HepG2 (cell line): ENCODE measurements around the gene GNG7. TPM values are rescaled to one million over a fixed set of nuclear protein-coding genes. Genes with fewer than 3 reads are reported as not detected.

Source experiments
- ATAC-seq: fragments of 200-7000 bp; cut with Tn5 transposase; 3 replicates; pipeline ENCODE4 v1.9.1; 2020; ENCODE audit warnings: mild to moderate bottlenecking, moderate library complexity
- BruUV-seq: library from RNA; stranded (reverse); fragments of 400-500 nt; replicated peaks from 2 replicates; lab custom pipeline; 2021; lab: Mats Ljungman, UMichigan
- CTCF ChIA-PET: fragments of 300-600 bp; formaldehyde crosslinking; extraction: SDS; loops from one replicate; lab custom pipeline; 2021; ENCODE audit warnings: low total read pairs, inconsistent platforms, low intra/inter-chr PET ratio; lab: Yijun Ruan, JAX
- POLR2A ChIA-PET: fragments of 350-600 bp; sonication (Branson Sonifier 250); formaldehyde crosslinking; loops from one replicate; lab custom pipeline; 2020; ENCODE audit warnings: antibody characterized with exemption, inconsistent platforms; lab: Yijun Ruan, JAX
- DNase-seq: peaks from one replicate; pipeline ENCODE4 v3.0.0-alpha.2; 2015; ENCODE audit warnings: low spot score
- FAIRE-seq: peaks from 3 replicates; lab custom pipeline; 2011; peaks lifted over from hg19 to GRCh38; lab: Jason Lieb, UNC
- H2AFZ ChIP-seq: one replicate; pipeline ENCODE4 v1.6.1; 2011; ENCODE audit warnings: low read length, inconsistent platforms
- H3K27ac ChIP-seq: fragments of 300-600 bp; 3 replicates; pipeline ENCODE4 v1.8.0; 2011; ENCODE audit warnings: mixed run types, mild to moderate bottlenecking, mixed read lengths, low read length, inconsistent platforms; ENCODE audit not compliant: insufficient read depth; ENCODE audit errors: extremely low read length
- H3K27me3 ChIP-seq, 2 experiments: fragments of 200-600 bp in 1 of 2; 2 replicates in 1 of 2; 3 replicates in 1 of 2; pipeline versions ENCODE4 v1.6.0 to v1.8.0; 2011; ENCODE audit warnings: low read length in 2 of 2, mild to moderate bottlenecking in 2 of 2, moderate library complexity in 2 of 2, inconsistent platforms in 1 of 2; ENCODE audit not compliant: insufficient read depth in 2 of 2, control insufficient read depth in 1 of 2
- H3K36me3 ChIP-seq, 2 experiments: fragments of 200-600 bp in 1 of 2; replicated peaks in 1 of 2; 2 replicates in 1 of 2; 3 replicates in 1 of 2; pipeline versions ENCODE4 v1.5.1 to v1.8.0; 2011; ENCODE audit warnings: low read length in 2 of 2, inconsistent platforms in 1 of 2; ENCODE audit not compliant: insufficient read depth in 2 of 2, control insufficient read depth in 1 of 2
- H3K4me1 ChIP-seq: 2 replicates; pipeline ENCODE4 v1.5.1; 2012; ENCODE audit warnings: low read length, inconsistent platforms; ENCODE audit not compliant: insufficient read depth
- H3K4me2 ChIP-seq: 2 replicates; pipeline ENCODE4 v1.6.0; 2011; ENCODE audit warnings: low read depth, low read length, inconsistent platforms
- H3K4me3 ChIP-seq, 3 experiments: fragments of 200-600 bp in 1 of 3; sonication (generic), shearing (Covaris generic) in 1 of 3; replicated peaks in 1 of 3; 2 replicates each; pipeline ENCODE4 v1.5.1; 2011 to 2016; ENCODE audit warnings: low read length in 3 of 3, inconsistent platforms in 2 of 3, low read depth in 2 of 3, mild to moderate bottlenecking in 2 of 3, control low read depth in 1 of 3, mixed read lengths in 1 of 3; ENCODE audit not compliant: insufficient read depth in 1 of 3
- H3K79me2 ChIP-seq: one replicate; pipeline ENCODE4 v1.6.1; 2011; ENCODE audit warnings: low read length, inconsistent platforms; ENCODE audit not compliant: insufficient read depth
- H3K9ac ChIP-seq: 2 replicates; pipeline ENCODE4 v1.6.0; 2011; ENCODE audit warnings: mild to moderate bottlenecking, low read depth, low read length, inconsistent platforms; ENCODE audit not compliant: insufficient read depth
- H3K9me3 ChIP-seq: 2 replicates; pipeline ENCODE4 v1.5.1; 2012; ENCODE audit warnings: mild to moderate bottlenecking, low read length
- H4K20me1 ChIP-seq: 2 replicates; pipeline ENCODE4 v1.6.0; 2011; ENCODE audit warnings: inconsistent platforms, mild to moderate bottlenecking, low read length, moderate library complexity; ENCODE audit not compliant: insufficient read depth
- ARID5B ChIP-seq: IDR thresholded peaks from 2 replicates; pipeline ENCODE4 v1.4.0; 2020; ENCODE audit warnings: mild to moderate bottlenecking, missing genetic modification reagents
- ARNTL ChIP-seq: sonication (generic); formaldehyde crosslinking; IDR thresholded peaks from 2 replicates; pipeline ENCODE4 v1.4.0; 2020; ENCODE audit warnings: mild to moderate bottlenecking, missing genetic modification reagents
- CBFB ChIP-seq: sonication (generic); formaldehyde crosslinking; IDR thresholded peaks from 2 replicates; pipeline ENCODE4 v1.4.0; 2020; ENCODE audit warnings: missing genetic modification reagents
- CEBPG ChIP-seq: IDR thresholded peaks from 2 replicates; pipeline ENCODE4 v1.6.1; 2016
- CTCF ChIP-seq: sonication (generic); formaldehyde crosslinking; IDR thresholded peaks from 2 replicates; pipeline ENCODE4 v1.5.0; 2020; ENCODE audit warnings: mild to moderate bottlenecking, missing genetic modification reagents, moderate library complexity
- FOXO1 ChIP-seq: sonication (generic); formaldehyde crosslinking; IDR thresholded peaks from 2 replicates; pipeline ENCODE4 v1.4.0; 2020; ENCODE audit warnings: missing genetic modification reagents
- KDM6A ChIP-seq: IDR thresholded peaks from 2 replicates; pipeline ENCODE4 v1.6.1; 2016; ENCODE audit warnings: low read depth
- MAX ChIP-seq: IDR thresholded peaks from 2 replicates; pipeline ENCODE4 v1.6.1; 2012; ENCODE audit warnings: inconsistent platforms
- MED1 ChIP-seq: sonication (generic); formaldehyde crosslinking; IDR thresholded peaks from 2 replicates; pipeline ENCODE4 v1.4.0; 2020; ENCODE audit warnings: missing genetic modification reagents
- POLR2A ChIP-seq, 2 experiments: IDR thresholded peaks; 2 replicates each; pipeline ENCODE4 v1.6.1; 2011; ENCODE audit warnings: low read depth in 2 of 2, low read length in 2 of 2, mild to moderate bottlenecking in 1 of 2, moderate library complexity in 1 of 2; ENCODE audit not compliant: insufficient read depth in 1 of 2
- RARA ChIP-seq: IDR thresholded peaks from 2 replicates; pipeline ENCODE4 v1.6.1; 2016; ENCODE audit warnings: missing genetic modification reagents, missing compliant biosample characterization
- SALL1 ChIP-seq: sonication (generic); formaldehyde crosslinking; IDR thresholded peaks from 2 replicates; pipeline ENCODE4 v1.8.0; 2022; ENCODE audit warnings: mild to moderate bottlenecking, missing genetic modification reagents
- TFDP1 ChIP-seq: IDR thresholded peaks from 2 replicates; pipeline ENCODE4 v1.6.1; 2016; ENCODE audit warnings: missing compliant biosample characterization, missing genetic modification reagents, borderline replicate concordance
- ZFP90 ChIP-seq: sonication (generic); formaldehyde crosslinking; IDR thresholded peaks from 2 replicates; pipeline ENCODE4 v1.8.0; 2022; ENCODE audit warnings: missing genetic modification reagents, mild to moderate bottlenecking, inconsistent platforms, borderline replicate concordance
- ZNF644 ChIP-seq: IDR thresholded peaks from 2 replicates; pipeline ENCODE4 v1.6.1; 2016; ENCODE audit warnings: low read depth
- ZNF773 ChIP-seq: sonication (generic); formaldehyde crosslinking; IDR thresholded peaks from 2 replicates; pipeline ENCODE4 v1.4.0; 2020; ENCODE audit warnings: missing genetic modification reagents, borderline replicate concordance
- WGBS: methylation state at CpG from one replicate; pipeline ENCODE4 v1.1.6; 2017; ENCODE audit warnings: low lambda C conversion rate; 5-methylcytosine and 5-hydroxymethylcytosine counted together
- in situ Hi-C: cut with HindIII; loops from 2 replicates; pipeline ENCODE4 v1.10.0; 2017; ENCODE audit warnings: low pct_unique_long_range_greater_than_20kb; ENCODE audit not compliant: extremely low pct_ligation_motif_present
- intact Hi-C: fragments of 100-400 bp; cut with micrococcal nuclease; formaldehyde crosslinking; loops from one replicate; pipeline ENCODE4 v1.10.0; 2022; ENCODE audit not compliant: unreplicated experiment
- polyA plus RNA-seq, 8 experiments: library from polyadenylated mRNA; depleted of rRNA in 3 of 8; stranded (reverse) in 7 of 8; unstranded in 1 of 8; fragments of >200 nt; fragmentation: Illumina TruSeq in 4 of 8; extraction: Trizol in 4 of 8; gene quantifications; 2 replicates each; pipeline versions ENCODE4 v1.2.1 to v1.2.3, GENCODE V29; 2011 to 2016; ENCODE audit warnings: low read depth in 4 of 8, missing spikeins in 1 of 8, mixed read lengths in 1 of 8; ENCODE audit not compliant: insufficient read depth in 1 of 8
- total RNA-seq, 5 experiments: library from RNA; depleted of rRNA; stranded (reverse); fragments of >200 nt; fragmentation: Illumina TruSeq; extraction: Trizol; gene quantifications; 2 replicates each; pipeline ENCODE4 v1.2.3, GENCODE V29; 2016; ENCODE audit warnings: low read depth in 1 of 5

The GNG7 gene
- total and polyA plus RNA-seq, 2 of the 13 experiments (the other 11 are each of a cell fraction or from before 2014, with no cell fraction given) = 1.4 to 3.3 TPM

- FAIRE-seq (peak; percentile 63), DNase-seq (peak; percentile 63), ATAC-seq (no peak)
- ChIA-PET POLR2A (interaction anchor here (0.7 to 7.9 kb wide), 12 partner anchors 11 to 85 kb away, joined by 3 to 199 read pairs (median 8); partner anchors contain the start of genes GADD45B and LMNB2), CTCF (interaction anchor here (1.7 kb wide), 1 partner anchor 36 kb away, joined by 3 read pairs; no protein-coding TSS in a partner anchor)
- Histone ChIP-seq H3K4me3 (peak overlapping the region in 1 of 3 experiments; percentile 65; a peak in 2 of 6 replicates), H2AFZ (no peak overlapping the region), H3K9me3 (no peaks in the 10 kb centered on the region), H3K4me1 (peaks cover 78% of the 10 kb centered on the region), H3K4me2 (peak overlapping the region; percentile 89), H4K20me1 (no peaks in the 10 kb centered on the region), H3K27me3 (no peaks in the 10 kb centered on the region), H3K9ac (peak overlapping the region; percentile 71), H3K27ac (peak overlapping the region; percentile 98), H3K79me2 (no peaks in the 10 kb centered on the region), H3K36me3 (no peaks in the 10 kb centered on the region)
- in situ Hi-C loops = loop anchor here (5.0 kb wide), 1 partner anchor 65 kb away; the partner anchor contains the start of gene GADD45B
- 33% methylated on average over 20 of the region's 22 CpGs for WGBS
- intact Hi-C loops = loop anchor here (1.0 to 5.0 kb wide), 2 partner anchors 37 to 65 kb away; partner anchors contain the start of gene GADD45B
- BruUV-seq = no TSS peak
- TF ChIP-seq KDM6A (CRISPR knock-in tag) = no peak
- TF ChIP-seq POLR2A (IDR thresholded peaks at IDR 0.05; ENCODE audit: insufficient read depth in 1 of 2, low read depth in 2 of 2, low read length in 2 of 2) = peak; percentile 33 to 34; a peak in 2 of 4 replicates
- TF ChIP-seq CTCF = 0 out of 2 replicates have a peak, but pooled peaks have one; percentile 26
- TF ChIP-seq SALL1 (CRISPR knock-in tag) = peak; percentile 64
- peak; percentile 38 for TF ChIP-seq RARA (CRISPR knock-in tag)
- no peak for TF ChIP-seq ZNF644 (CRISPR knock-in tag)
- TF ChIP-seq FOXO1 (CRISPR knock-in tag) = 0 out of 2 replicates have a peak, but pooled peaks have one; percentile 7
- peak; percentile 21; the same call in 1 of the 2 replicates for TF ChIP-seq ARNTL (CRISPR knock-in tag)
- TF ChIP-seq CEBPG (CRISPR knock-in tag) = peak; percentile 39; the same call in 1 of the 2 replicates
- 0 out of 2 replicates have a peak, but pooled peaks have one; percentile 16 for TF ChIP-seq ARID5B (CRISPR knock-in tag)
- TF ChIP-seq CBFB (CRISPR knock-in tag) = no peak
- 0 out of 2 replicates have a peak, but pooled peaks have one; percentile 16 for TF ChIP-seq TFDP1 (CRISPR knock-in tag)
- TF ChIP-seq ZNF773 (CRISPR knock-in tag) = 0 out of 2 replicates have a peak, but pooled peaks have one; percentile 32
- TF ChIP-seq ZFP90 = peak; percentile 9; the same call in 1 of the 2 replicates
- peak; percentile 55; the same call in 1 of the 2 replicates for TF ChIP-seq MED1 (CRISPR knock-in tag)
- TF ChIP-seq MAX = peak; percentile 29; the same call in 1 of the 2 replicates
Measured at GRCh38 chr19:2542341-2543069, 160.0 kb downstream of the GNG7 start.
